ENCODE measurements around the gene PODXL. TPM values are rescaled to one million over a fixed set of nuclear protein-coding genes. Genes with fewer than 3 reads are reported as not detected.
A peak's percentile ranks its signal among the peaks of the same experiment; 100 is the strongest.

PODXL gene
- total and polyA plus RNA-seq, 2 of the 8 experiments (the other 6 are each of a cell fraction or from before 2014, with no cell fraction given) = 638 to 925 TPM

GRCh38 chr7:131554880-131555516, 1.4 kb downstream of the PODXL start:
- DNase-seq (ENCODE audit: low read depth in 1 of 2, low spot score in 2 of 2) = no peak
- Histone ChIP-seq H3K9me3 (ENCODE audit: insufficient read depth in 2 of 2, low read depth in 1 of 2, low read length in 1 of 2) (no peaks in the 10 kb centered on the region), H3K27me3 (replicated peaks in 1 of 4; ENCODE audit: control insufficient read depth in 3 of 4, extremely low read depth in 1 of 4, insufficient read depth in 3 of 4, low read length in 3 of 4) (no peaks in the 10 kb centered on the region), H3K4me2 (ENCODE audit: insufficient read depth in 1 of 2, low read depth in 2 of 2, low read length in 2 of 2) (peak overlapping the region; percentile 99 to 100), H3K23ac (ENCODE audit: insufficient read length) (no peak overlapping the region), H2BK15ac (ENCODE audit: low read length) (no peak overlapping the region), H3K18ac (ENCODE audit: extremely low read depth, low read length) (peak overlapping the region; percentile 86), H3K4me3 (ENCODE audit: extremely low read depth in 1 of 4, insufficient read depth in 2 of 4, low read depth in 3 of 4, low read length in 4 of 4) (peak overlapping the region; percentile 84 to 96 (median 92)), H4K8ac (ENCODE audit: extremely low read depth, insufficient read depth, low read length) (no peak overlapping the region), H2AFZ (ENCODE audit: low read length) (no peak overlapping the region), H2BK5ac (ENCODE audit: low read depth, low read length) (peak overlapping the region; percentile 84), H3K4me1 (replicated peaks in 1 of 4; ENCODE audit: control insufficient read depth in 3 of 4, insufficient read depth in 4 of 4, low read length in 3 of 4) (peaks cover 11 to 35% (median 22%) of the 10 kb centered on the region in 4 experiments), H4K91ac (replicated peaks; ENCODE audit: insufficient read length, low read length) (peak overlapping the region; percentile 71), H3K79me2 (ENCODE audit: control insufficient read depth in 1 of 2, insufficient read depth in 2 of 2, low read length in 2 of 2) (peaks cover 61 to 73% of the 10 kb centered on the region in 2 experiments), H3K4ac (replicated peaks; ENCODE audit: insufficient read length, low read depth, low read length) (peak overlapping the region; percentile 5), H3K14ac (ENCODE audit: insufficient read length) (peak overlapping the region; percentile 50), H2BK120ac (replicated peaks; ENCODE audit: low read depth, low read length) (no peak overlapping the region), H3K27ac (ENCODE audit: low read depth, low read length) (peak overlapping the region; percentile 36; the same call in 1 of the 2 replicates), H4K20me1 (replicated peaks in 1 of 2; ENCODE audit: control insufficient read depth in 1 of 2, insufficient read depth in 2 of 2, low read length in 2 of 2) (peaks cover 42 to 46% of the 10 kb centered on the region in 2 experiments), H2AK5ac (ENCODE audit: low read depth, low read length) (no peak overlapping the region), H3K56ac (replicated peaks; ENCODE audit: insufficient read length, low read depth, low read length) (peak overlapping the region; percentile 46), H3K23me2 (ENCODE audit: low read depth, low read length) (peaks cover 32% of the 10 kb centered on the region), H3K9ac (replicated peaks in 1 of 4; ENCODE audit: extremely low read depth in 1 of 4, low read depth in 3 of 4, low read length in 3 of 4) (peak overlapping the region; percentile 36 to 86 (median 76)), H4K5ac (ENCODE audit: insufficient read length, low read depth, low read length) (peak overlapping the region; percentile 4), H3K79me1 (ENCODE audit: low read depth, low read length) (no peaks in the 10 kb centered on the region), H2BK20ac (ENCODE audit: low read length) (no peak overlapping the region), H2BK12ac (ENCODE audit: low read depth, low read length) (no peak overlapping the region; the same call in 1 of the 2 replicates), H3K36me3 (ENCODE audit: control insufficient read depth in 2 of 4, insufficient read depth in 4 of 4, low read length in 3 of 4) (peaks cover 2 to 58% (median 22%) of the 10 kb centered on the region in 4 experiments; a peak in 6 of 8 replicates)
- WGBS, 2 experiments (ENCODE audit: extremely low coverage in 1 of 2, insufficient coverage in 1 of 2, insufficient read length in 1 of 2, insufficient replicate concordance in 2 of 2, low coverage in 1 of 2, low lambda C conversion rate in 2 of 2, missing lambda C conversion rate in 1 of 2) = 6% methylated on average over 12 of the region's 12 CpGs; no CpG with 5 or more reads in 1 of the 2 experiments
- POLR2A ChIA-PET (ENCODE audit: partially characterized antibody) = interaction anchor here (0.8 to 17.7 kb wide), 11 partner anchors 10 to 101 kb away, joined by 3 to 108 read pairs (median 6); no protein-coding TSS in a partner anchor
- CTCF ChIA-PET (ENCODE audit: partially characterized antibody) = interaction anchor here (0.6 to 15.1 kb wide), 13 partner anchors 8 to 102 kb away, joined by 3 to 164 read pairs (median 6); no protein-coding TSS in a partner anchor
- no peak for FAIRE-seq
- no peak for TF ChIP-seq SIX5 (IDR thresholded peaks at IDR 0.05; ENCODE audit: low read depth, low read length)
- TF ChIP-seq MAFK (IDR thresholded peaks at IDR 0.05; ENCODE audit: low read depth, low read length) = no peak
- no peak for TF ChIP-seq POLR2A (IDR thresholded peaks at IDR 0.05; ENCODE audit: control extremely low read depth in 1 of 2, low read depth in 2 of 2, low read length in 2 of 2)
- no peak for TF ChIP-seq SP1 (IDR thresholded peaks at IDR 0.05; ENCODE audit: low read depth, low read length)
- TF ChIP-seq BACH1 (IDR thresholded peaks at IDR 0.05; ENCODE audit: low read length) = no peak
- no peak for TF ChIP-seq JUND (IDR thresholded peaks at IDR 0.05; ENCODE audit: low read length)
- TF ChIP-seq KDM4A (IDR thresholded peaks at IDR 0.05; ENCODE audit: low read depth, low read length, severe bottlenecking) = no peak
- TF ChIP-seq SIN3A (conservative IDR thresholded peaks at IDR 0.05 in 1 of 2, IDR thresholded peaks at IDR 0.05 in 1 of 2; ENCODE audit: low read depth in 1 of 2, low read length in 2 of 2) = 0 out of 4 replicates have a peak, but pooled peaks of 1 of the 2 experiments have one; percentile 63
- TF ChIP-seq SAP30 (IDR thresholded peaks at IDR 0.05; ENCODE audit: insufficient read depth, insufficient replicate concordance, low read length) = peak; percentile 38
- TF ChIP-seq POLR2AphosphoS5 (IDR thresholded peaks at IDR 0.05; ENCODE audit: low read depth, low read length) = 0 out of 2 replicates have a peak, but pooled peaks have one; percentile 1
- no peak for TF ChIP-seq SUZ12 (IDR thresholded peaks at IDR 0.05; ENCODE audit: low read length)
- no peak for TF ChIP-seq KDM1A (IDR thresholded peaks at IDR 0.05; ENCODE audit: borderline replicate concordance, low read length)

Data from H1 (cell line).